Upper lobe of right lung (tissue), 1 donor: ENCODE measurements around the gene VAX1. TPM values are rescaled to one million over a fixed set of nuclear protein-coding genes. Genes with fewer than 3 reads are reported as not detected.
"Not testable (repeated sequence)": the region's sequence is repeated elsewhere in the genome, so short reads cannot be mapped to it uniquely, and the experiment has no call there.

Experiments used
- ATAC-seq: fragments of 200-7000 bp; cut with Tn5 transposase; one replicate; pipeline ENCODE4 v1.9.1; 2020; ENCODE audit warnings: mild to moderate bottlenecking, moderate library complexity
- DNase-seq: peaks from one replicate; pipeline ENCODE4 v3.0.0-alpha.2; 2020
- H3K27ac ChIP-seq: fragments of 200-600 bp; one replicate; pipeline ENCODE4 v1.8.0; 2022
- H3K27me3 ChIP-seq: fragments of 200-600 bp; one replicate; pipeline ENCODE4 v1.8.0; 2022; ENCODE audit warnings: mild to moderate bottlenecking
- H3K36me3 ChIP-seq: fragments of 200-600 bp; one replicate; pipeline ENCODE4 v1.8.0; 2022
- H3K4me1 ChIP-seq: fragments of 200-600 bp; one replicate; pipeline ENCODE4 v1.8.0; 2022
- H3K4me3 ChIP-seq: fragments of 200-600 bp; one replicate; pipeline ENCODE4 v1.8.0; 2022; ENCODE audit warnings: mild to moderate bottlenecking
- H3K9me3 ChIP-seq: fragments of 200-600 bp; one replicate; pipeline ENCODE4 v1.8.0; 2022
- intact Hi-C: fragments of 100-400 bp; cut with DNase I; formaldehyde crosslinking; loops from one replicate; pipeline ENCODE4 v1.11.0; 2022
- long read RNA-seq: library from polyadenylated mRNA; unstranded; transcript quantifications from one replicate; pipeline ENCODE4 v2.0.0, GENCODE V29; 2021
- total RNA-seq: library from RNA; stranded (reverse); fragmentation: NEBNext Ultra II Directional; extraction: Animal tissue kit (Norgen Biotek cat#: 25700); gene quantifications from one replicate; pipeline ENCODE4 v1.2.1, GENCODE V29; 2021
- TF ChIP-seq, protein P1 (sequence below): fragments of 200-600 bp; IDR thresholded peaks from one replicate; pipeline ENCODE4 v1.8.0; 2022; ENCODE audit warnings: antibody characterized with exemption
- donor health status: DM: no; HTN: yes; CAD: no; lungs with severe emphysema.

The VAX1 gene, protein sequence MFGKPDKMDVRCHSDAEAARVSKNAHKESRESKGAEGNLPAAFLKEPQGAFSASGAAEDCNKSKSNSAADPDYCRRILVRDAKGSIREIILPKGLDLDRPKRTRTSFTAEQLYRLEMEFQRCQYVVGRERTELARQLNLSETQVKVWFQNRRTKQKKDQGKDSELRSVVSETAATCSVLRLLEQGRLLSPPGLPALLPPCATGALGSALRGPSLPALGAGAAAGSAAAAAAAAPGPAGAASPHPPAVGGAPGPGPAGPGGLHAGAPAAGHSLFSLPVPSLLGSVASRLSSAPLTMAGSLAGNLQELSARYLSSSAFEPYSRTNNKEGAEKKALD
- not detected for total RNA-seq
- long read RNA-seq: 0 reads

DNA sequence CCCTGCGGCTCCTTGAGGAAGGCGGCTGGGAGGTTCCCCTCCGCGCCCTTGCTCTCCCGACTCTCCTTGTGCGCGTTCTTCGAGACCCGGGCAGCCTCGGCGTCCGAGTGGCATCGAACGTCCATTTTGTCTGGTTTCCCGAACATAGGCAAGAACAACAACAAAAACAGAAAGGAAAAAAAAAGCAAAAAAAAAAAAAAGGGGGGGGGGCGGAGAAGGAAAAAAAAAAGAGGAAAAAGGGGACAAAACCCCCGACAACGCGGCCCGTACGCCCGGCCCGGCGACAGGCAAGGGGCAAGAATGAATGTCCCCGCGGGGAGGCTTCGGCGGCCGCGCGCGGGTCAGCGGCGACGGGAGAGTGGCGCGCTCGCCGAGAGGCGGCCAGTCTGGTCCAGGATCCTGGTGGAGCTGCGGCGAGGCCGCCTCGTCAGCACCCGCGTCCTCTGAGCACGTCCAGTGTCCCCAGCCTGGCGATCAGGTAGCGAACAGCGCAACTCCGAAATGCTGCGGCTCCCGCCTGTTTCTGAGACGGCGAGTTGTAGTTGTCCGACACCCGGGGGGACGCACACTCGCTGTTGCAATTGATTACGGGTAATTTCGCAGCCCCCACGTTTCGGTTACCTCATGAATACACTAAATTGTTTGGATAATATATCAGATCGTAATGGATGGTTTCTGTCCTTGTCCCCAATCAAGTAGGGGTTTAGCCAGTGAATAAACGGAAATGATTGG, at the start of gene VAX1:
TSS of gene VAX1 (minus strand) at position 360 of the 732 bp plus-strand sequence. CDS start at position 146, 214 bp downstream.
- no peak for ATAC-seq
- H3K4me3 ChIP-seq: peak within 1 kb of the TSS; percentile 28

DNA sequence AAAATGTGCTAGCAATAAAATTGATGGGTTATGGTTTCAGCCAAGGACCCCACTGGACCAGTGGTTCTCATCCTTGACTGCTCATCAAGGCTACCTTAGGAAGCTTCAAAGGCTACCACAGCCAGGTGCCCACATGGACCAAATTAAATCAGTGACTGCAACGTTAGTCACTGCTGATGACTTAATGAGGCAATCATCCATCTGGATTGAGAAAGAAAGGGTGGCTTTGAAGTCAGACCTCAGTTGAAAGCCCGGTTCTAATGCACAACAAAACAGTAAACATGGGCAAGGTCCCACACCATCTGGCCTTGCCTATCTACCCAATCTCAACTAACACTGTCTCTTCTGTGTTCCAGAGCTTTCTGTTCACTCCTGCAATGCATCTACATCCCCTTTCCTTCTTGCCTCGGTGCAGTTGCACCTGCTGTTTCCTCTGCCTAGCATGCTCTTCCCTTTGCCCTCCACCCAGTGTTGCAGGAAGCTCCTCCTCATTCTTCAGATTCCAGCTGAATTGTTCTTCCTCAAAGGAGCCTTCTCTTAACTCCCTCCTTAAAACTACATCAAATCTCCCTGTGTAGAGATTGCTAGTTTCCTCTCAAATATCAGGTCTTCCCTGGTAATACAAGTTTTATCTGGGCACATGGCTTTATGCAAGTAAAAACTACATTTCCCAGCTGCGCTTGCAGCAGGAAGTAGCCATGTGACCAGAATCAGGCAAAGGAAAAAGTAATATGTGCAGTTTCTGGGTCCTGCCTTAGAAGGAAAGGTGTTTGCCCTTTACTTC, 49.0 kb upstream of the VAX1 start:
- ATAC-seq: no peak
- no peaks in the 10 kb centered on the region for H3K4me1 ChIP-seq
- H3K27ac ChIP-seq: no peak overlapping the region
- intact Hi-C loops: no loop called here
- DNase-seq: no peak
- no peaks in the 10 kb centered on the region for H3K9me3 ChIP-seq
- no peaks in the 10 kb centered on the region for H3K36me3 ChIP-seq
- no peaks in the 10 kb centered on the region for H3K27me3 ChIP-seq
- no peak overlapping the region for H3K4me3 ChIP-seq
- TF ChIP-seq, protein P1, sequence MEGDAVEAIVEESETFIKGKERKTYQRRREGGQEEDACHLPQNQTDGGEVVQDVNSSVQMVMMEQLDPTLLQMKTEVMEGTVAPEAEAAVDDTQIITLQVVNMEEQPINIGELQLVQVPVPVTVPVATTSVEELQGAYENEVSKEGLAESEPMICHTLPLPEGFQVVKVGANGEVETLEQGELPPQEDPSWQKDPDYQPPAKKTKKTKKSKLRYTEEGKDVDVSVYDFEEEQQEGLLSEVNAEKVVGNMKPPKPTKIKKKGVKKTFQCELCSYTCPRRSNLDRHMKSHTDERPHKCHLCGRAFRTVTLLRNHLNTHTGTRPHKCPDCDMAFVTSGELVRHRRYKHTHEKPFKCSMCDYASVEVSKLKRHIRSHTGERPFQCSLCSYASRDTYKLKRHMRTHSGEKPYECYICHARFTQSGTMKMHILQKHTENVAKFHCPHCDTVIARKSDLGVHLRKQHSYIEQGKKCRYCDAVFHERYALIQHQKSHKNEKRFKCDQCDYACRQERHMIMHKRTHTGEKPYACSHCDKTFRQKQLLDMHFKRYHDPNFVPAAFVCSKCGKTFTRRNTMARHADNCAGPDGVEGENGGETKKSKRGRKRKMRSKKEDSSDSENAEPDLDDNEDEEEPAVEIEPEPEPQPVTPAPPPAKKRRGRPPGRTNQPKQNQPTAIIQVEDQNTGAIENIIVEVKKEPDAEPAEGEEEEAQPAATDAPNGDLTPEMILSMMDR: no peak

More for the DNA sequence above, at the start of gene VAX1:
- Histone ChIP-seq H3K9me3 (no peaks in the 10 kb centered on the region), H3K4me1 (peaks cover 10% of the 10 kb centered on the region), H3K27me3 (peaks cover 94% of the 10 kb centered on the region), H3K27ac (no peak within 1 kb of the TSS), H3K36me3 (no peaks in the 10 kb centered on the region)
- TF ChIP-seq, protein P1: no peak
- intact Hi-C loops: no loop called here
- no peak for DNase-seq

DNA sequence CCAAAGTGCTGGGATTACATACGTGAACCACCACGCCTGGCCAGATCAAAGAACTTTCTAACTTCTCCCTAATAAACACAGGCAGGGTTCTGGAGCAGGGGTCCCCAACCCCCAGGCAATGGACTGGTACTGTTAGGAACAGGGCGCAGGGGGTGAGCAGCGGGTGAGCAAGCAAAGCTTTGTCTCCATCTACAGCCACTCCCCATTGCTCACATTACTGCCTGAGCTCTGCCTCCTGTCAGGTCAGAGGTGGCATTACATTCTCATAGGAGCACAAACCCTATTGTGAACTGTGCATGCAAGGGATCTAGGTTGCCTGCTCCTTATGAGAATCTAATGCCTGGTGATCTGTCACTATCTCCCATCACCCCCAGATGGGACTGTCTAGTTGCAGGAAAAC, 47.7 kb upstream of the VAX1 start:
- H3K27me3 ChIP-seq, H3K36me3 ChIP-seq: not testable (repeated sequence)

DNA sequence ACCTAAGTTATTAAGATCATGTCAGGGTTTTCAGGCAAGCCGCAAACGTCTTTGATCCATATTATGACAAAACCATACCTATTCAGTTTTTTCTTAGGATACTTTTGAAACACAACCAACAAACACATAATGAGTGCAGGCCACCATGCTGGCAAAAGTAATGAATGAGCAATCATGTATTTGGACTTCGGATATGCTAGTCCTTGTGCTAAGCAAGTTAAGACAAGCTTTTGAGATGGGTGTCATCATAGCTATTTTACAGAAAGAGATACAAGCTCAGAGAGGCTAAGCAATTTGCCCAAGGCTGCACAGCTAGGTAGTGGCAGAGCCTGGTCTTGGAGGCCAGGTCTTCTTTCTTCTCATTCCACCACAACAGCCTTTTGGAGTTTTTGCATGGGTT, 46.8 kb upstream of the VAX1 start:
- TF ChIP-seq, protein P1: no peak
- intact Hi-C loops: no loop called here
- Histone ChIP-seq H3K4me1 (no peaks in the 10 kb centered on the region), H3K27ac (no peak overlapping the region), H3K36me3 (no peaks in the 10 kb centered on the region), H3K4me3 (no peak overlapping the region), H3K9me3 (no peaks in the 10 kb centered on the region), H3K27me3 (peaks cover 17% of the 10 kb centered on the region)
- no peak for ATAC-seq
- DNase-seq: no peak

More for the DNA sequence above, 47.7 kb upstream of the VAX1 start:
- H3K4me3 ChIP-seq, DNase-seq, H3K9me3 ChIP-seq, ATAC-seq, H3K4me1 ChIP-seq, H3K27ac ChIP-seq, intact Hi-C loops: not testable (repeated sequence)

DNA sequence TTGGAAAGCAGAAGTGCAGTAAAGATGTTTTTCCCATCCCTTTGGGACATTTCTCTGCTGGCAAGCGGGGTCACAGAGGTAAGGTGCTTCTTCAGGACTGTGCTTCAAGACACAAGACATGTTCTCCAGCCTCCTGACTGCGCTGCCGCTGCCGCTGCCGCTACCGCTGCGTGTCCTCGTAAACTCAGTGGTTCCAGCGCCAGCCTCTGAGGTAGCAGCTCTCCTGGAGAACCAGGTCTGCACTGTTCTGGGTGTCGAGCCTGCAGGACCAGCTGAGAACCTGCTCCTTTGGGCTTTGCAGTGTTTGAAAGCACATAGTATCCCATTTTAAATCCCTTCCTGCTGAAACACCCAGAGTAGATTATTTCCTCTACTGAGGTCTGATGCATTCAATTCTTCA, 46.2 kb upstream of the VAX1 start:
- DNase-seq: no peak
- Histone ChIP-seq H3K4me3 (no peak overlapping the region), H3K9me3 (no peaks in the 10 kb centered on the region), H3K4me1 (no peaks in the 10 kb centered on the region), H3K36me3 (no peaks in the 10 kb centered on the region), H3K27ac (no peak overlapping the region), H3K27me3 (peaks cover 17% of the 10 kb centered on the region)
- ATAC-seq: no peak
- intact Hi-C loops: no loop called here
- TF ChIP-seq, protein P1: no peak
